ENCODE measurements around the gene FLYWCH2.
"Not testable (repeated sequence)": the region's sequence is repeated elsewhere in the genome, so short reads cannot be mapped to it uniquely, and the experiment has no call there.

Gene FLYWCH2

DNA sequence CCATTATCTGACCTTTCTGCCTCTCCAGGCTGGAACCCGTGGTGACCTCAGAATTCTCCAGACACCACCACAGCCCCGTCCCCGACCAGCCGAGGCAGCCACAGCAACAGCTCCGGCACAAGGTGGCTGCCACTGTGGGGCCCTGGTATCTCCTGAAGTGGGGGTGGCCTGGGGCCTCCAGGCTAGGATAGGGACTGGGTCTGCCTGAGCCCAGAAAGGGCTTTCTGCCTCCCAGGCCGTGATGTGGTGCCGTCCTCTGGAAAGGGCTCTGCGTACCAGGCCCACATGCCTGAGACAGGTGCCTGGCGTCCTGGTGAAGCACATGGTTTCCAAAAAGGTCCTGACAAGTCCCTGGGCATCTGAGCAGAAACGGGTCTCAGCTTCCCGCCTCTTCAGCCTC is 45.8 kb downstream of the FLYWCH2 start:
- Histone ChIP-seq H3K4me1 (ENCODE audit: control insufficient read depth, insufficient read depth, low read length) (peaks cover 2% of the 10 kb centered on the region), H3K27ac (ENCODE audit: low read depth, low read length) (no peak overlapping the region), H3K36me3 (ENCODE audit: control insufficient read depth, insufficient read depth, low read length) (peaks cover 6% of the 10 kb centered on the region), H3K9ac (ENCODE audit: low read length) (no peak overlapping the region), H3K27me3 (ENCODE audit: control insufficient read depth, insufficient read depth, low read length) (no peaks in the 10 kb centered on the region), H3K4me3 (ENCODE audit: low read length) (no peak overlapping the region)

- Histone ChIP-seq H3K9ac (ENCODE audit: low read length) (no peak overlapping the region), H3K36me3 (ENCODE audit: control insufficient read depth, insufficient read depth, low read length) (peaks cover 8% of the 10 kb centered on the region), H3K27ac (ENCODE audit: low read depth, low read length) (no peak overlapping the region), H3K4me3 (ENCODE audit: low read length) (no peak overlapping the region), H3K27me3 (ENCODE audit: control insufficient read depth, insufficient read depth, low read length) (no peaks in the 10 kb centered on the region), H3K4me1 (ENCODE audit: control insufficient read depth, insufficient read depth, low read length) (peaks cover 2% of the 10 kb centered on the region)
Observed at GRCh38 chr16:2929693-2930092, 46.7 kb downstream of the FLYWCH2 start.

DNA sequence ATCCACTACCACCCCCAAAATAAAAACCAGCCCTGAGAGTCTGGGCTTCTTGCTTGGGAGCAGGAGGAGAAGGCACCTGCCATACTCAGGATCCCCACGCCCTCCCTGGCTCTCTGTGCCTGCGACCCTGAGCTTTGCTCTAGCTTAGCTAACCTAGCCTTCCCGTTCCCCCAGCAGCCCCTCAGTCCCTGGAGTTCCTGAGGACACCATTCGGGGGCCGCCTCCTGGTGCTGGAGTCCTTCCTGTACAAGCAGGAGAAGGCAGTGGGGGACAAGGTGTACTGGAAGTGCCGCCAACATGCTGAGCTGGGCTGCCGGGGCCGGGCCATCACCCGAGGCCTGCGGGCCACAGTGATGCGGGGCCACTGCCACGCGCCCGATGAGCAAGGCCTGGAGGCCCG is 47.2 kb downstream of the FLYWCH2 start:
- H3K4me1 ChIP-seq (ENCODE audit: control insufficient read depth, insufficient read depth, low read length): peaks cover 2% of the 10 kb centered on the region
- H3K9ac ChIP-seq (ENCODE audit: low read length): no peak overlapping the region
- H3K4me3 ChIP-seq (ENCODE audit: low read length): no peak overlapping the region
- H3K27me3 ChIP-seq (ENCODE audit: control insufficient read depth, insufficient read depth, low read length): no peaks in the 10 kb centered on the region
- H3K27ac ChIP-seq (ENCODE audit: low read depth, low read length): no peak overlapping the region
- peaks cover 8% of the 10 kb centered on the region for H3K36me3 ChIP-seq (ENCODE audit: control insufficient read depth, insufficient read depth, low read length)

DNA sequence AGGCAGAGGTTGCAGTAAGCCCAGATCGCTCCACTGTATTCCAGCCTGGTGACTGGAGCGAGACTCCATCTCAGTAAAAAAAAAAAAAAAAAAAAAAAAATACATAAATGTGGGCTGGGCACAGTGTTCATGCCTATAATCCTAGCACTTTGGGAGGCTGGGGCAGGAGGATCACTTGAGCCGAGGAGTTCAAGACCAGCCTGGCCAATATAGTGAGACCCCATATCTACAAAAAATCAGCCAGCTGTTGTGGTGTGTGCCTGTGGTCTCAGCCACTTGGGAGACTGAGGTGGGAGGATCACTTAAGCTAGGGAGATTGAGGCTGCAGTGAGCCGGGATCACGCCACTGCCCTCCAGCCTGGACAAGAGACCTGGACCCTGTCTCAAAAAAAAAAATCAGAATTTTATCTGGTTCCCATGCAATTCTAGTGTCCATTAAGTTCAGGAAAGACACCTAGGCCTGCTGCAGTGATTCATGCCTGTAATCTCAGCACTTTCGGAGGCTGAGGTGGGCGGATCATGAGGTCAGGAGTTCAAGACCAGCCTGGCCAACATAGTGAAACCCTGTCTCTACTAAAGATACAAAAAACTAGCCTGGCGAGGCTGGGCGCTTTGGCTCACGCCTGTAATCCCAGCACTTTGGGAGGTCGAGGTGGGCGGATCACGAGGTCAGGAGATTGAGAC is 48.4 kb downstream of the FLYWCH2 start:
- H3K4me1 ChIP-seq (ENCODE audit: control insufficient read depth, insufficient read depth, low read length); H3K27me3 ChIP-seq (ENCODE audit: control insufficient read depth, insufficient read depth, low read length); H3K27ac ChIP-seq (ENCODE audit: low read depth, low read length); H3K36me3 ChIP-seq (ENCODE audit: control insufficient read depth, insufficient read depth, low read length); H3K4me3 ChIP-seq (ENCODE audit: low read length); H3K9ac ChIP-seq (ENCODE audit: low read length): not testable (repeated sequence)

DNA sequence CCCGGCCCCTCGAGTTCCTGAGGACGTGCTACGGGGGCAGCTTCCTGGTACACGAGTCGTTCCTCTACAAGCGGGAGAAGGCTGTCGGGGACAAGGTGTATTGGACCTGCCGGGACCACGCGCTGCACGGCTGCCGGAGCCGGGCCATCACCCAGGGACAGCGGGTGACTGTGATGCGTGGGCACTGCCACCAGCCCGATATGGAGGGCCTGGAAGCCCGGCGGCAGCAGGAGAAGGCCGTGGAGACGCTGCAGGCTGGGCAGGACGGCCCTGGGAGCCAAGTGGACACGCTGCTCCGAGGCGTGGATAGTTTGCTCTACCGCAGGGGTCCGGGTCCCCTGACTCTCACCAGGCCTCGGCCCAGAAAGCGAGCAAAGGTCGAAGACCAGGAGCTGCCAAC is 50.1 kb downstream of the FLYWCH2 start:
- Histone ChIP-seq H3K9ac (ENCODE audit: low read length) (no peak overlapping the region), H3K4me3 (ENCODE audit: low read length) (no peak overlapping the region), H3K27ac (ENCODE audit: low read depth, low read length) (no peak overlapping the region), H3K4me1 (ENCODE audit: control insufficient read depth, insufficient read depth, low read length) (no peaks in the 10 kb centered on the region), H3K36me3 (ENCODE audit: control insufficient read depth, insufficient read depth, low read length) (peaks cover 13% of the 10 kb centered on the region), H3K27me3 (ENCODE audit: control insufficient read depth, insufficient read depth, low read length) (no peaks in the 10 kb centered on the region)

- H3K36me3 ChIP-seq (ENCODE audit: control insufficient read depth, insufficient read depth, low read length): peaks cover 15% of the 10 kb centered on the region
- no peak overlapping the region for H3K27ac ChIP-seq (ENCODE audit: low read depth, low read length)
Observed at GRCh38 chr16:2933701-2934100, 50.7 kb downstream of the FLYWCH2 start.

GRCh38 chr16:2934450-2934849 is 51.4 kb downstream of the FLYWCH2 start:
- Histone ChIP-seq H3K27me3 (ENCODE audit: control insufficient read depth, insufficient read depth, low read length) (no peaks in the 10 kb centered on the region), H3K9ac (ENCODE audit: low read length) (no peak overlapping the region), H3K4me3 (ENCODE audit: low read length) (no peak overlapping the region), H3K4me1 (ENCODE audit: control insufficient read depth, insufficient read depth, low read length) (no peaks in the 10 kb centered on the region), H3K27ac (ENCODE audit: low read depth, low read length) (no peak overlapping the region), H3K36me3 (ENCODE audit: control insufficient read depth, insufficient read depth, low read length) (peaks cover 16% of the 10 kb centered on the region)

More at GRCh38 chr16:2933701-2934100, 50.7 kb downstream of the FLYWCH2 start:
- Histone ChIP-seq H3K4me1 (ENCODE audit: control insufficient read depth, insufficient read depth, low read length) (no peaks in the 10 kb centered on the region), H3K27me3 (ENCODE audit: control insufficient read depth, insufficient read depth, low read length) (no peaks in the 10 kb centered on the region), H3K9ac (ENCODE audit: low read length) (no peak overlapping the region), H3K4me3 (ENCODE audit: low read length) (no peak overlapping the region)

- Histone ChIP-seq H3K27me3 (ENCODE audit: control insufficient read depth, insufficient read depth, low read length) (no peaks in the 10 kb centered on the region), H3K27ac (ENCODE audit: low read depth, low read length) (no peak overlapping the region), H3K9ac (ENCODE audit: low read length) (no peak overlapping the region), H3K36me3 (ENCODE audit: control insufficient read depth, insufficient read depth, low read length) (peaks cover 19% of the 10 kb centered on the region), H3K4me1 (ENCODE audit: control insufficient read depth, insufficient read depth, low read length) (no peaks in the 10 kb centered on the region), H3K4me3 (ENCODE audit: low read length) (no peak overlapping the region)
Observed at GRCh38 chr16:2936436-2937011, 53.5 kb downstream of the FLYWCH2 start.

GRCh38 chr16:2937170-2937569 is 54.2 kb downstream of the FLYWCH2 start:
- H3K27me3 ChIP-seq (ENCODE audit: control insufficient read depth, insufficient read depth, low read length): no peaks in the 10 kb centered on the region
- H3K9ac ChIP-seq (ENCODE audit: low read length): no peak overlapping the region
- H3K36me3 ChIP-seq (ENCODE audit: control insufficient read depth, insufficient read depth, low read length): peaks cover 19% of the 10 kb centered on the region
- no peak overlapping the region for H3K4me3 ChIP-seq (ENCODE audit: low read length)
- H3K4me1 ChIP-seq (ENCODE audit: control insufficient read depth, insufficient read depth, low read length): no peaks in the 10 kb centered on the region
- H3K27ac ChIP-seq (ENCODE audit: low read depth, low read length): no peak overlapping the region

DNA sequence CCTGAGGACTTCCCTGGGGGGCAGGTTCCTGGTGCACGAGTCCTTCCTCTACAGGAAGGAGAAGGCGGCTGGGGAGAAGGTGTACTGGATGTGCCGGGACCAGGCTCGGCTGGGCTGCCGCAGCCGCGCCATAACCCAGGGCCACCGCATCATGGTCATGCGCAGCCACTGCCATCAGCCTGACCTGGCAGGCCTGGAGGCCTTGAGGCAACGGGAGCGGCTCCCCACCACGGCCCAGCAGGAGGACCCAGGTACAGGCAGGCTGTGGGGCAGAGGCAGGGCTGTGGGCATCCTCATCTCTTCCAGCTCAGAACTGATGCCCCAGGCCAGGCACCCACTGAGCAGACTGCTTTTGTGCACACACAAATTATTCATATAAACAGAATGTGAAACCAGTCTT is 55.2 kb downstream of the FLYWCH2 start:
- H3K27me3 ChIP-seq (ENCODE audit: control insufficient read depth, insufficient read depth, low read length): no peaks in the 10 kb centered on the region
- no peaks in the 10 kb centered on the region for H3K4me1 ChIP-seq (ENCODE audit: control insufficient read depth, insufficient read depth, low read length)
- no peak overlapping the region for H3K4me3 ChIP-seq (ENCODE audit: low read length)
- H3K36me3 ChIP-seq (ENCODE audit: control insufficient read depth, insufficient read depth, low read length): peaks cover 21% of the 10 kb centered on the region
- no peak overlapping the region for H3K9ac ChIP-seq (ENCODE audit: low read length)
- no peak overlapping the region for H3K27ac ChIP-seq (ENCODE audit: low read depth, low read length)

GRCh38 chr16:2939968-2940367 is 57.0 kb downstream of the FLYWCH2 start:
- Histone ChIP-seq H3K36me3 (ENCODE audit: control insufficient read depth, insufficient read depth, low read length) (peaks cover 22% of the 10 kb centered on the region), H3K27me3 (ENCODE audit: control insufficient read depth, insufficient read depth, low read length) (no peaks in the 10 kb centered on the region), H3K9ac (ENCODE audit: low read length) (no peak overlapping the region), H3K4me1 (ENCODE audit: control insufficient read depth, insufficient read depth, low read length) (no peaks in the 10 kb centered on the region), H3K4me3 (ENCODE audit: low read length) (no peak overlapping the region), H3K27ac (ENCODE audit: low read depth, low read length) (no peak overlapping the region)

DNA sequence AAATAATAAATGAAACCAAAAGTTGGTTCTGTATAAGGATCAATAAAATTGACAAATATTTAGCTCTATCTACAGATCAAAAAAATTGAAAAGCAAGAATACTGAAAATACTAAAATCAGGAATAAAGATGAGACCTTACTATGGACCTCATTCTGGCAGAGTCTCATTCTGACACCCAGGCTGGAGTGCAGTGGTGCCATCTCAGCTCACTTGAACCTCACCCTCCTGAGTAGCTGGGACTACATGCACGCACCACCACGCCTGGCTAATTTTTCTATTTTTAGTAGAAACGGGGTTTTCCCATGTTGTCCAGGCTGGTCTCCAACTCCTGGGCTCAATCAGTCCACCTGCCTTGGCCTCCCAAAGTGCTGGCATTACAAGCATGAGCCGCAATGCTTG is 59.0 kb downstream of the FLYWCH2 start:
- Histone ChIP-seq H3K36me3 (ENCODE audit: control insufficient read depth, insufficient read depth, low read length) (peaks cover 22% of the 10 kb centered on the region), H3K27me3 (ENCODE audit: control insufficient read depth, insufficient read depth, low read length) (no peaks in the 10 kb centered on the region), H3K9ac (ENCODE audit: low read length) (no peak overlapping the region), H3K27ac (ENCODE audit: low read depth, low read length) (no peak overlapping the region), H3K4me3 (ENCODE audit: low read length) (no peak overlapping the region), H3K4me1 (ENCODE audit: control insufficient read depth, insufficient read depth, low read length) (no peaks in the 10 kb centered on the region)

- not testable (repeated sequence) for H3K4me3 ChIP-seq (ENCODE audit: low read length); H3K4me1 ChIP-seq (ENCODE audit: control insufficient read depth, insufficient read depth, low read length); H3K9ac ChIP-seq (ENCODE audit: low read length); H3K27ac ChIP-seq (ENCODE audit: low read depth, low read length); H3K27me3 ChIP-seq (ENCODE audit: control insufficient read depth, insufficient read depth, low read length)
- peaks cover 15% of the 10 kb centered on the region for H3K36me3 ChIP-seq (ENCODE audit: control insufficient read depth, insufficient read depth, low read length)
Observed at GRCh38 chr16:2943716-2944115, 60.7 kb downstream of the FLYWCH2 start.
